ENCODE results near the gene AKAP8L.
"Not testable (repeated sequence)": the region's sequence is repeated elsewhere in the genome, so short reads cannot be mapped to it uniquely, and the experiment has no call there.

AKAP8L gene

DNA sequence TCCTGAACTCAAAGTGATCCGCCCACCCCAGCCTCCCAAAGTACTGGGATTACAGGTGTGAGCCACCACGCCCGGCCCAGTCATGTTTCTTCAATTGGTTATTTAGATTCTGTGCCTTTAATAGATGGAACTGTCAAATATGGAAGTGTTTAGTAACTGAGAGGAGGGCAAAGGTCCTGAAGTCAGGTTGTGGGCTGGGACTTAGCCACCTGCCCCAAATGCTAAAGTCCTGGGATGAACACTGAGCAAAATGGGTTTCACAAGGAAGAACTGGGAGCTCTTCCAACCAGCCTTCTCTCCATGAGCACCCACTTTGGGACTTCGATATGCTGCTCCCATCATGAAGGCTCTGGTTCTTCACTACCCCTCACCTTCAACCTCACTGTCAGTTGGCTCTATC, 60.9 kb downstream of the AKAP8L start:
- in situ Hi-C loops (cut with MboI; ENCODE audit: low sequenced_read_pairs) = no loop called here

DNA sequence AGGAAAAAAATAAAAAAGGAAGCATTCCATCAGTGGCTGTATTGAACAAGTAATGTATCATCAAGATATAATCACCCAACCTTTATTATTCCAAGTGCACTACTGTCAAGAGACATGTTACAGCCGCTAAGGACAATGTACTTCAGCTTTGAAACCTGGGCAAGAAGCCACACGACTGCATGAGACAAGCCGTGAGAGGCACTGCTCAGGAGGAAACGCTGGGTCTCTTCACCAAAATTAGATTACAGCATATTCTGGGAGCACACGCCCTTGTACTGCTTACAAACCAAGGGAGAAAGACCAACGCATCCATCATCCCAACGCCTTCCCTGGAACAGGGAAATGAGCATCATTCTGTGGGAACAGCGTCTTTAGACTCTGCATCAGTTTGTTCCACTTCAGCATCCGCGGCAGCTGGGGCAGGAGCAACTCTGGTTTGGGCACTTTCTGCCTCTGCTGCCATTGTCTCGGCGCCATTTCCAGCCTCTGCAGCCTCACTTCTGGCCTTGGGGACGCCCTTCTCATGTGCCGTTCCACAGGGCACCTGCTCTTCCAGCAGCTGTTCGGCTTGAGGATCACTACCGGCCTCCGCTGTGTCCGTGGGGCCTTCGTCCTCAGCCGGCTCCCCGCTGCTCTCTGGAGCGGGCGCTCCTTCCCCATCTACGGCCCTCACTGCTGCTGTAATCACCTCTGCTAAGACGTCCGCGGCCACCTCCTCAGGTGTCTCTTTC, 64.1 kb downstream of the AKAP8L start:
- in situ Hi-C loops (cut with MboI; ENCODE audit: low sequenced_read_pairs) = no loop called here

DNA sequence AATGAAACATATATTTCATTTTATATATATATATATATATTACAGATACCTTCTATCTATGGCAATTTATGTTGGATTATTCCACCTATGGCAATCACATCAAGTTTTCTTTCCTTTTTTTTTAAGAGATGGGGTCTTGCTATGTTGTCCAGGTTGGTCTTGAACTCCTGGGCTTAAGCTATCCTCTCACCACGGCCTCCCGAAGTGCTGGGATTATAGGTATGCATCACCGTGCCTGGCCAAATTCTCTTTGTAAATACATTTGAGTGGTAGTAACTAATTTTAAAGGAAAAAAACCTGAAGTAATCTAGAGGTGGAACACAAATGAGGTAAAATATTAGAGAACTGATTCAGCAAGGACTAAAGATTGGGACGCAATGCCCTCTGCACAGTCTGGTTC, 64.9 kb downstream of the AKAP8L start:
- in situ Hi-C loops (cut with MboI; ENCODE audit: low sequenced_read_pairs) = no loop called here

DNA sequence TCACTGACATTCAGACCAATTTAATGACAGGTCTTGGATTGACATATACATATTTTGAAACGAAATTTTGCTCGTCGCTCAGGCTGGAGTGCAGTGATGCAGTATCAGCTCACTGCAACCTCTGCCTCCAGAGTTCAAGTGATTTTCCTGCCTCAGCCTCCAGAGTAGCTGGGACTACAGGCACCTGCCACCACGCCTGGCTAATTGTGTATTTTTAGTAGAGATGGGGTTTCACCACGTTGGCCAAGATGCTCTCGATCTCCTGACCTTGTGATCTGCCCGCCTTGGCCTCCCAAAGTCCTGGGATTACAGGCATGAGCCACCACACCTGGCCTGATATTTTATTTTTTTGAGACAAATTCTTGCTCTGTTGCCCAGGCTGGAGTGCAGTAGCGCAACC, 66.3 kb downstream of the AKAP8L start:
- in situ Hi-C loops (cut with MboI; ENCODE audit: low sequenced_read_pairs) = not testable (repeated sequence)

DNA sequence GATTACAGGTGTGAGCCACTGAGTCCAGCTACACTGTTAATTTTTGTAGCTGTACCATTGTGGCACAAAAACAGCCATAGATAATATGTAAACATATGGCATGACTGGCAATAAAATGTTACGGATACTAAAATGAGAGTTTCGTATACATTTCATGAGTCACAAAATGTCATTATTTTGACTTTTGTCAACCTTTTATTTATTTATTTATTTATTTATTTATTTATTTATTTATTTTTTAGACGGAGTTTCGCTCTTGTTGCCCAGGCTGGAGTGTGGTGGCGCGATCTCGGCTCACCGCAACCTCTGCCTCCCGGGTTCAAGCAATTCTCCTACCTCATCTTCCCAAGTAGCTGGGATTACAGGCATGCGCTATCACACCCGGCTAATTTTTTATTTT, 77.5 kb downstream of the AKAP8L start:
- in situ Hi-C loops (cut with MboI; ENCODE audit: low sequenced_read_pairs) = not testable (repeated sequence)

DNA sequence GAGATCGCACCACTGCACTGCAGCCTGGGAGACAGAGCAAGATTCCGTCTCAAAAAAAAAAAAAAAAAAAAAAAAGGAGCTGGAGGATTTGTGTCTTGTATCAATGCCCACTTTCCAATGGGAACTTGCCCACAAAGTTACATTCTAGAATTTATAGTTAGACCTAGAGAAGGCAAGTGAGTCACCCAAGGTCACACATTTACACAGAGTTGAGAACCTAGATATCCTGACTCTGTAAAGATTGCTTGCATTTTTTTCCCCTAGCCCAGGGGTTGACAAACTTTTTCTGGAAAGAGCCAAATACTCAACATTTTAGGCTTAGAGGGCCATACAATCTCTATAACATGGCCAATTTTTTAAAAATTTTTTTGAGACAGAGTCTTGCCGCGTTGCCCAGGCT, 78.7 kb downstream of the AKAP8L start:
- in situ Hi-C loops (cut with MboI; ENCODE audit: low sequenced_read_pairs) = no loop called here

DNA sequence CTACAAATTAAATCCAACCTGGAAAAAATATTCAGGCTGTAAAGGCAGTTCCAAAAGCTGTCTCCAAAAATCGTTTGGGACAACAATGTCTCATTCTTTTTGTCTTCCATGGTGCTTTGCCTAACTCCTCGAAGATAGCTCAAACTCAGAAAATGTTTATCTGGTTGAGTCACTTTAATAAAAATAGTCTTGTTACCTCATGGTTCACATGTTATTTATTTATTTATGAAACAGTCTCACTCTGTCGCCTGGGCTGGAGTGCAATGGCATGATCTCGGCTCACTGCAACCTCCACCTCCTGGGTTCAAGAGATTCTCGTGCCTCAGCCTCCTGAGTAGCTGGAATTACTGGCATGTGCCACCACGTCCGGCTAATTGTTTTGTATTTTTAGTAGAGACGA, 81.6 kb downstream of the AKAP8L start:
- in situ Hi-C loops (cut with MboI; ENCODE audit: low sequenced_read_pairs) = no loop called here

DNA sequence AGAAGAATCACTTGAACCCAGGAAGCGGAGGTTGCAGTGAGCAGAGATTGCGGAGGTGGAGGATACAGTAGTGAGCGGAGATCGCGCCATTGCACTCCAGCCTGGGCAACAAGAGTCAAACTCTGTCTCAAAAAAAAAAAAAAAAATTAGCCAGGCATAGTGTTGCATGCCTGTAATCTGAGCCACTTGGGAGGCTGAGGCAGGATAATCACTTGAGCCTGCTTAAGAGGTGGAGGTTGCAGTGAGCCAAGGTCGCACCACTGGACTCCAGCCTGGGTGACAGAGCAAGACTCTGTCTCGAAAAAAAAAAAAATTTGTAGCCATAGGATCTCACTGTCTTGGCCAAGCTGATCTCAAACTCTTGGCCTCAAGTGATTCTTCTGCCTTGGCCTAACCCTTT, 82.8 kb downstream of the AKAP8L start:
- in situ Hi-C loops (cut with MboI; ENCODE audit: low sequenced_read_pairs) = not testable (repeated sequence)

DNA sequence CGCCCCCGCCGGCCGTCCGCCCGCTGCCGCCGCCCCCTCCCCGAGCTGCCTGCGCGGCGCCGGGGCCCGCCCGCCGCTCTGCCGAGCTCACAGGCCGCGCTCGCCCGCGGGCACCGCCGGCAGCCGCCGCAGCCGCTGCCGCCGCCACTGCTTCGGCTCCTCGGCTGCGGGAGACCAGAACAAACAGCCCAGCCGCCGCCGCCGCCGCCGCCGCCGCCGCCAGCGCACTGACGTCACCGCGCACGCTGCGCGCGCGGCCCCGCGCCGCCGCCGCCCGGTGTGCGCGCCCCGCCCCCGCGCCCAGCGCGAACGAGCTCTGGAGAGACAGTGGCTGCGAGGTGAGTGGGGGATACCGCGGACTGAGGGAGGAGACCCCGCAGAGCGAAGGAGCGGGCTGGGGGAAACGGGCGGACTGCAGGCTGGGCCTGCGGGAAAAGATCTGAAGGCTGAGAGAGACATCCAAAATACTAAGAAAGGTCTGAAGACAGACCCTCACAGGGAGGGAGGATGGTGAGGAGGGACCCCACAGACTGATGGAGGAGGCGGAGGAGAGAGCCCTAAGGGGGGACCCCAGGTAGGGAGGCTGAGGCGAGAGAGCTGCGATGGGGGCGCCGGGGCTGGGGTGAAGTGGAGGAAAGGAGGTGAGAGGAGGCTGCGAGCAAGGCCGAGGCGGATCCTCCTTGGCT, 86.3 kb downstream of the AKAP8L start, which contains the start of gene BRD4:
Gene BRD4 (minus strand): TSS at position 229 of the 686 bp plus-strand sequence. CDS start 59,440 bp downstream, outside the sequence.
- in situ Hi-C loops (cut with MboI; ENCODE audit: low sequenced_read_pairs) = no loop called here

DNA sequence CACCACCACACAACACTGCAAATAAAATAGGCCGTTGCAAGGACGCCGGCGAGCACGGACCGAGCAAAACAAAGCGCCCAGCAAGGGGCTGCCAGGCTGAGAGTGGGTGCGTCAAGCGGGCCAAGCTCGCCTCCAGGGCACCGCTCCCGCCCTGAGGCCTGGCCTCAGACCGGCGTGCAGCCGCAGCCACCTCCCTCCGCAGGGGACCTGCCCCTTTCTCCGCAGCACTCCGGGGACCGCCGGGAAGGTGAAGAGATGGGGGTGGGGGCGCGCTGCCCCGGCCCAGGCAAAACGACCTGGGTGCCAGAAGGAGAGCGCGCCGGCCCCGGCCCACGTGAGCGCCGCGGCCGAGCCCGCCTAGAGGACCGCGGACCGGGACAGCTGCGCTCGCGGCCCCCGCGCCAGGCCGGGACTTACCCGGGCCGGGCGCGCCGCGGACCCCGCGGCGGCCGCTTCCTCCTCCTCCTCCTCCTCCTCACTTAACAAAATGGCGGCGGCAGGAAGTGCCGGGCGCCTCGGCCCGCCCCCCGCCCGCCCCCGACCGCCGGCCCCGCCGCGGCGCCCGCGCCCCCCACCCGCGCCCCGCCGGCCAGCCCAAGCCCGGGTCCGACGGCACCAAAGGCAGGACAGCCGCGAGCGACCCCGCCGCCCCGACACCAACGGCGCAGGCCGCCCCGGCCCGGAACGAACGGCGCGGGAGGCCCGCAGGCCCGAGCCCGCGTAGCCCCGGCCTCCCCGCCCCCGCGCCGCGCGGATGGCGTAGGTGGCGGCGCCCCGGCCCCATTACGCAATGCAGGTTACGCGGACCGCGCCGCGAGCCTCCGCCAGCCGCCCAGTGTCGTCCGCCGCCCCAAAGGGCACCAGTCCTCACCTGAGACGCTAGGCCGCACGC, 87.1 kb downstream of the AKAP8L start:
- in situ Hi-C loops (cut with MboI; ENCODE audit: low sequenced_read_pairs) = no loop called here

DNA sequence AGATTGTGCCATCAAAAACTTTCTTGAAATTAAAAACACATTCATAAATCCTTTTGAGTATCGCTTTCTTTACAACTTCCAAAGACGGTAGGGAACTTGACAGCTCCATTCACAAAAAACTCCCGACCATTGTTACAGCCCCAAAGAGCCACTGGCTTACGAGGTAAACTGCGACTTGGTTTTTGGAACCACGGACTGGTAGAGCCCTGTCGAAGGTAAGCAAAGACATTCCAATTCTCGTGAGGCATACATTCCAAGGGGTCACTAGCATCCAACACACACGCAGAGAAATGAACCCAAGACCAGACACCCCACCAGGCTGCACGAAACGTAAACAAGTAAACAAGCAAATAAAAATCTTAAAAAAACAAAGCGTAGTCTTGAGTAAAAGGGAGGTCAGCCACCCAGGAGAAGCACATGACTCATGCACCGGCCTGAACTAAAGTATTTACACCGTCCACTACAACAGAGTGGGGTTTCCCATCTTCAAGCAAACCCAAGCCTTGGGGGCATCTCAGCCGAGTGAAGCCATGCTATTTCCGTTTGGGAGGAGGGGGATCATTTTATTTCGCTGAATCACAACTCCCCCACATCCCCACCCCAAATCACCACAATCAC, 87.9 kb downstream of the AKAP8L start:
- in situ Hi-C loops (cut with MboI; ENCODE audit: low sequenced_read_pairs) = no loop called here
